IPS-18c (cell line): Measurements from ENCODE around the gene AGPAT3.

Experiments used
- H3K4me3 ChIP-seq: 2 replicates; pipeline ENCODE4 v1.7.0; 2013; ENCODE audit warnings: low read depth, mild to moderate bottlenecking, low read length, moderate library complexity; ENCODE audit not compliant: insufficient read depth
- H3K9me3 ChIP-seq: one replicate; pipeline ENCODE4 v1.6.1; 2013; ENCODE audit warnings: mild to moderate bottlenecking, low read length, moderate library complexity; ENCODE audit not compliant: control insufficient read depth, insufficient read depth

AGPAT3 gene

GRCh38 chr21:43921979-43922945, 57.2 kb downstream of the AGPAT3 start:
- no peak overlapping the region for H3K4me3 ChIP-seq
- no peaks in the 10 kb centered on the region for H3K9me3 ChIP-seq

GRCh38 chr21:43922949-43923348, 57.9 kb downstream of the AGPAT3 start:
- Histone ChIP-seq H3K4me3 (no peak overlapping the region), H3K9me3 (no peaks in the 10 kb centered on the region)

DNA sequence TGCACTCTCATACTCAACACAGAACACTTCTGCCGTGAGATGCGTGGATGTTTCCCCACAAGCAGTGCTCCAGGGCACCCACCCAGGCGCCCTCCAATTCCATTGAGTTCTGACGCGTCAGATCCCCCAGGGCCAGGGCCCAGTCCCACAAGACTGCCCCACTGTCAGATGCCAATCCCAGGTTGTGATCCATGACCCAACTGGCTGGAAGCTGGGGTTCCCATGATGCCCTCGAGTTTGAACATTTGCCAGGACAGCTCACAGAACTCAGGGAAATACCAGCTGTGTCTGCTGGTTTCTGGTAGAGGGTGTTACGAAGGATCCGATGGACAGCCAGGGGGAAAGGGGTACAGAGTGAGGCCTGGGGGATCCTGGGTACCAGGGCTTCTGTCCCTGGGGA, 58.4 kb downstream of the AGPAT3 start:
- Histone ChIP-seq H3K4me3 (no peak overlapping the region), H3K9me3 (no peaks in the 10 kb centered on the region)

- Histone ChIP-seq H3K4me3 (no peak overlapping the region), H3K9me3 (no peaks in the 10 kb centered on the region)
Observed at GRCh38 chr21:43924421-43925095, 59.5 kb downstream of the AGPAT3 start.

DNA sequence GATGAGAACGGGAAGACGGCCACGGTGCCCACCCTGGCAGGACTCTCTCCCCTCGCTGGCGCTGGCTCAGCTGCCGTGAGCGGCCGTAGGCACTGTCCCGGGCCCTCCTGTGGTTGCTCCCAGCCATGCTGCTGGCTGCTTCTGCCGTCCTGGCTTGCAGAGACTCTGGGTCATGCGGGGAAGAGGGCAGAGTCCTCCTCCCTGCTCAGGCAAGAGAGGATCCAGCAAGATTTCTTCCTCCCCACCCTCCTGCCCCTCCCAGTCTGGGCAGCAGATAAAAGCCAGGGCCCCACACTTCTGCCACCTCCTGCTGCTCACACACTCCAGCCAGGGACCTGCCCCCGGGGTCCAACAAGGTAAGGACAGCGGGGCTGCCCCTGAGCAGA, 60.1 kb downstream of the AGPAT3 start:
- H3K9me3 ChIP-seq = no peaks in the 10 kb centered on the region
- no peak overlapping the region for H3K4me3 ChIP-seq

DNA sequence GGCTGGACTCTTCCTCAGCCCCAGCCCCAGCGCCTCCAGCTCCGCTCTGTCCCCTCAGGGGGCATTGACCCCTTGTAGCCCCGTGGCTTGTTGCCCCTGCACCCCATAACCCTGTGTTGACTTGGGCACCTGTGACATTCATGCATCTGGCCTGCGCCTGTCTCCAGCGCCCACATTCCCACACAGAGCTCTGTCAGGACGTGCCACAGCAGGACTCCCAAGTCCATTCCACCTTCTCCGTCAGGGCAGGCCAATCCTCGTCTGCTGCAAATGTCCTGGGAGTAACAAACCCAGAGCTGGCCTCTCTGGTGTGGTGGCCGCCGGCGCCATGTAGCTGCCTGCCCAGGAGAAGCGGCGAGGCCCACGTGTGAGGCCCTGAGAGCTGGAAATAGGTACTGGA, 60.6 kb downstream of the AGPAT3 start:
- no peak overlapping the region for H3K4me3 ChIP-seq
- H3K9me3 ChIP-seq = no peaks in the 10 kb centered on the region

DNA sequence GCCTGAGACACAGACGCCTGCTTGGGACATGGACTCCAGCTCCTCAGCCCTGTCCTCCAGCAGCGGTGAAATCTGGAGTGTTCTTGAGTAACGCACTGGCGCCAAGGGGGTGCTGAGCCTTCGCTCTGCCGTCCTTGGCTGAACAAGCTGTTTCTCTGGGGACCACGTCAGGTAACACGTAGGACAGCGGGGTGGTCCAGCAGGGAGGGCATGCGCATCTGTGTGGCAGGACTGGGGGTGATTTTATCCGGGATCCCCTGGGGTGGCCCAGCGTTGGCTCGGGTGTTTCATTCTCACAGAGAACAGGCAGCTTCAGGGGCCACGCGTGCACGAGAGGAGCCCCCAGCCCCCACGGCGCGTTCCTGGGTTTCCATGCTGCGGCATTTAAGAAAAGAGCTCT, 61.2 kb downstream of the AGPAT3 start:
- Histone ChIP-seq H3K9me3 (no peaks in the 10 kb centered on the region), H3K4me3 (no peak overlapping the region)

DNA sequence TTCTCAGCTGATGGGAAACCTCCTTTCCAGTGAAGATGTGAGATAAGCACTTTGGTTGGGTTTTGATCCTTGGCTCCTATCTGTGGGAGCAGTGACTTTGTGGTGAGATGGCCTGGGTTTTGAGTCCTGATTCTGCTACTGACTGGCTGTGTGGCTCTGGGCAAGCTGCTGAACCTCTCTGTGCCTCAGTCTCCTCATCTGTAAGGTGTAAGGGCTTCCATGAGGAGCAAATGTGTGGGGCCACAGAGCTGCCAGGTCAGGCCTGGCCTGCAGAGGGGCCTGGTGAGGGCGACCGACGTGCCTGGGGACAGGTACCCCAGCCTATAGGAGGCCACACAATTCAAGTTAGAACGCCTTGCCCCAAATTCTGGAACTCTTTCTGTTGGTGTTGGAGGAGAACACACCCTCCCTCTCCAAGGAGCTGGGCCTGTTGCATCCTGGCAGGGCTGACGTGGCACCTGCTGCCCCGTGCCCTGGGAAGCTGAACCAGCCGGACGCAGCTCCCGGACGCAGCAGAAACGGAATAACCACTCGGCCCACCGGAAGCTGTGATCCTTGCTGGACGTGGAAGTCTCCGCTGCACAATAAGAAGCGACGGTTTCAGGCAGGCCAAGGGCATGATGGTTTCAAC, 62.7 kb downstream of the AGPAT3 start:
- H3K9me3 ChIP-seq = no peaks in the 10 kb centered on the region
- H3K4me3 ChIP-seq = no peak overlapping the region

- Histone ChIP-seq H3K4me3 (no peak overlapping the region), H3K9me3 (no peaks in the 10 kb centered on the region)
Observed at GRCh38 chr21:43928222-43929125, 63.5 kb downstream of the AGPAT3 start.

- Histone ChIP-seq H3K9me3 (no peaks in the 10 kb centered on the region), H3K4me3 (no peak overlapping the region)
Observed at GRCh38 chr21:43929217-43929971, 64.4 kb downstream of the AGPAT3 start.

GRCh38 chr21:43930074-43930847, 65.2 kb downstream of the AGPAT3 start:
- H3K9me3 ChIP-seq = no peaks in the 10 kb centered on the region
- no peak overlapping the region for H3K4me3 ChIP-seq

DNA sequence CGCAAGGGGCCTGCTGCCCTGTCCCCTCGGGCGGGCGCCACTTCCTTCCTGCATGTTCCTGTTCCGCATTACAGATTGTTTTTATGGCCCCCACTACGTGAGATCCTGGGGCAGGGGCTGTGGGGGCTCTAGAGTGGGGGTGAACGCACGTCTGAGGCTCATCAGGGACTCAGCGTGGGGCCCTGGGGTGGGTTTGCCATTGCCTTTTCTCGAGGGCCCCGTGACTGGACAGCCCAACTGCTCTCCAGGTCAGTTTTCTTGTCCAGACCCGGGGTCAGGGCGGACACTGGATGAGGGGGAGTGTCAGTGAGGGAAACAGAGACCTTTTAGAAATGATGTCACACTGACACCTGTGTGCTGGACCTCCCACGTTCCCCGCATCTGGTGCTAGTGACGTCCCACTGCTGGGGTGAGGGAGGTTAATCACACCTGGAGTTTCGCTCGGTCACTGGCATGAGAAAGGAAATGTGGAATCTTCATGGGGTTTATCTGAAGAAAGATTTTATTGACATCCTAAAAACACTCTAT, 65.9 kb downstream of the AGPAT3 start:
- no peaks in the 10 kb centered on the region for H3K9me3 ChIP-seq
- no peak overlapping the region for H3K4me3 ChIP-seq

DNA sequence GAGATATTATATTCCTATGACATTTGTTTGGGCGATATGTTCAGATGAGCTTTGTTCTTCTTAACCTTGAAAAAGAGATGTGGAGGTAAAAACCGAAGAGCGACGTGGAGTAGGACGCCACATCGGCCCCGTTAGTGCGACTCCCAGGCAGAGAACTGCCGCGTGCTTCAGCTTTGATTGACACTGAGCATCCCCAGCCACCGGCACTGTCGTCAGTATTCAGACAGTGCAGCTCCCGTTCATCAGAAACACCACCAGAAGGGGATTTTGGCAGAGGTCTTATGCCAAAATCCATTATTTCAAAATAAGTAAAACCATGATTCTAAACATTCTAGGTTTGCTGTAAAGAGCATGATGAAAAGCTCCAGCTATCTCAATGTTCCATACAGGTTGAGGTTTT, 66.5 kb downstream of the AGPAT3 start:
- H3K4me3 ChIP-seq = no peak overlapping the region
- no peaks in the 10 kb centered on the region for H3K9me3 ChIP-seq

- Histone ChIP-seq H3K9me3 (no peaks in the 10 kb centered on the region), H3K4me3 (no peak overlapping the region)
Observed at GRCh38 chr21:43932005-43932404, 67.0 kb downstream of the AGPAT3 start.

- Histone ChIP-seq H3K4me3 (no peak overlapping the region), H3K9me3 (no peaks in the 10 kb centered on the region)
Observed at GRCh38 chr21:43933199-43933598, 68.2 kb downstream of the AGPAT3 start.

- no peaks in the 10 kb centered on the region for H3K9me3 ChIP-seq
- H3K4me3 ChIP-seq = no peak overlapping the region
Observed at GRCh38 chr21:43933680-43934079, 68.7 kb downstream of the AGPAT3 start.
